ENCODE measurements around the gene GON4L.
"Not testable (repeated sequence)": the region's sequence is repeated elsewhere in the genome, so short reads cannot be mapped to it uniquely, and the experiment has no call there.

GON4L gene

GRCh38 chr1:155715056-155715455 lies 142.0 kb downstream of the GON4L start:
- H3K4ac ChIP-seq (ENCODE audit: low read depth in 1 of 2, low read length in 2 of 2); DNase-seq; H2BK12ac ChIP-seq (ENCODE audit: low read length in 2 of 2); H3K4me2 ChIP-seq (ENCODE audit: low read length, poor library complexity, severe bottlenecking); H4K91ac ChIP-seq (ENCODE audit: low read length); H3K27me3 ChIP-seq (ENCODE audit: control insufficient read depth in 1 of 2, insufficient read depth in 1 of 2, low read length in 2 of 2); H3K4me1 ChIP-seq (ENCODE audit: control insufficient read depth, insufficient read depth, low read depth, low read length); H3K18ac ChIP-seq (ENCODE audit: low read depth in 1 of 2, low read length in 2 of 2); H2AFZ ChIP-seq (ENCODE audit: low read depth, low read length); H2BK5ac ChIP-seq (ENCODE audit: low read depth, low read length, poor library complexity, severe bottlenecking); H3K9ac ChIP-seq (ENCODE audit: low read length); H3K27ac ChIP-seq (ENCODE audit: low read length, poor library complexity, severe bottlenecking); H3K9me3 ChIP-seq (ENCODE audit: control insufficient read depth, low read length); H3K23ac ChIP-seq (ENCODE audit: low read length in 2 of 2); H2AK5ac ChIP-seq (ENCODE audit: low read length, severe bottlenecking); H4K8ac ChIP-seq (ENCODE audit: low read length); H3K4me3 ChIP-seq (ENCODE audit: insufficient read depth in 1 of 2, low read depth in 1 of 2, low read length in 2 of 2); H2BK15ac ChIP-seq (ENCODE audit: low read depth, poor library complexity, severe bottlenecking); H3K14ac ChIP-seq (ENCODE audit: low read length in 2 of 2); H2BK120ac ChIP-seq (ENCODE audit: low read depth, low read length): not testable (repeated sequence)
- H3K79me1 ChIP-seq (replicated peaks; ENCODE audit: low read length, poor library complexity, severe bottlenecking): peaks cover 28% of the 10 kb centered on the region
- 100% methylated on average over 3 of the region's 3 CpGs for WGBS
- H3K36me3 ChIP-seq (ENCODE audit: control insufficient read depth in 1 of 2, insufficient read depth in 2 of 2, low read depth in 1 of 2, low read length in 2 of 2): peaks cover 10 to 50% of the 10 kb centered on the region in 2 experiments

- no peak overlapping the region for H3K18ac ChIP-seq (ENCODE audit: low read depth in 1 of 2, low read length in 2 of 2)
- H3K9ac ChIP-seq (ENCODE audit: low read length): no peak overlapping the region
- H3K4me3 ChIP-seq (ENCODE audit: insufficient read depth in 1 of 2, low read depth in 1 of 2, low read length in 2 of 2): no peak overlapping the region
- no peak overlapping the region for H4K8ac ChIP-seq (ENCODE audit: low read length)
- H3K27ac ChIP-seq (ENCODE audit: low read length, poor library complexity, severe bottlenecking): no peak overlapping the region
- peaks cover 24% of the 10 kb centered on the region for H3K79me1 ChIP-seq (replicated peaks; ENCODE audit: low read length, poor library complexity, severe bottlenecking)
- no peak overlapping the region for H3K14ac ChIP-seq (ENCODE audit: low read length in 2 of 2)
- no peak overlapping the region for H2AFZ ChIP-seq (ENCODE audit: low read depth, low read length)
- peaks cover 8 to 46% of the 10 kb centered on the region in 2 experiments for H3K36me3 ChIP-seq (ENCODE audit: control insufficient read depth in 1 of 2, insufficient read depth in 2 of 2, low read depth in 1 of 2, low read length in 2 of 2)
- no peak overlapping the region for H2BK12ac ChIP-seq (ENCODE audit: low read length in 2 of 2)
- H2BK5ac ChIP-seq (ENCODE audit: low read depth, low read length, poor library complexity, severe bottlenecking): no peak overlapping the region
- H2AK5ac ChIP-seq (ENCODE audit: low read length, severe bottlenecking): no peak overlapping the region
- H3K4me1 ChIP-seq (ENCODE audit: control insufficient read depth, insufficient read depth, low read depth, low read length): no peaks in the 10 kb centered on the region
- no peak overlapping the region for H2BK120ac ChIP-seq (ENCODE audit: low read depth, low read length)
- WGBS: 100% methylated on average over 1 of the region's 2 CpGs
- H4K91ac ChIP-seq (ENCODE audit: low read length): no peak overlapping the region
- no peak overlapping the region for H3K4ac ChIP-seq (ENCODE audit: low read depth in 1 of 2, low read length in 2 of 2)
- H2BK15ac ChIP-seq (ENCODE audit: low read depth, poor library complexity, severe bottlenecking): no peak overlapping the region
- no peak for DNase-seq
- H3K27me3 ChIP-seq (ENCODE audit: control insufficient read depth in 1 of 2, insufficient read depth in 1 of 2, low read length in 2 of 2): no peaks in the 10 kb centered on the region
- H3K4me2 ChIP-seq (ENCODE audit: low read length, poor library complexity, severe bottlenecking): no peak overlapping the region
- no peaks in the 10 kb centered on the region for H3K9me3 ChIP-seq (ENCODE audit: control insufficient read depth, low read length)
- no peak overlapping the region for H3K23ac ChIP-seq (ENCODE audit: low read length in 2 of 2)
These were observed 143.9 kb downstream of the GON4L start for GRCh38 chr1:155713075-155713474.

- not testable (repeated sequence) for H4K8ac ChIP-seq (ENCODE audit: low read length); H2AK5ac ChIP-seq (ENCODE audit: low read length, severe bottlenecking); H3K4me3 ChIP-seq (ENCODE audit: insufficient read depth in 1 of 2, low read depth in 1 of 2, low read length in 2 of 2); H2BK12ac ChIP-seq (ENCODE audit: low read length in 2 of 2); H3K9me3 ChIP-seq (ENCODE audit: control insufficient read depth, low read length); DNase-seq; H3K9ac ChIP-seq (ENCODE audit: low read length); H2AFZ ChIP-seq (ENCODE audit: low read depth, low read length); H3K18ac ChIP-seq (ENCODE audit: low read depth in 1 of 2, low read length in 2 of 2); H2BK120ac ChIP-seq (ENCODE audit: low read depth, low read length); H3K4ac ChIP-seq (ENCODE audit: low read depth in 1 of 2, low read length in 2 of 2); H3K27me3 ChIP-seq (ENCODE audit: control insufficient read depth in 1 of 2, insufficient read depth in 1 of 2, low read length in 2 of 2); H4K91ac ChIP-seq (ENCODE audit: low read length); H2BK5ac ChIP-seq (ENCODE audit: low read depth, low read length, poor library complexity, severe bottlenecking); H3K4me2 ChIP-seq (ENCODE audit: low read length, poor library complexity, severe bottlenecking); H3K14ac ChIP-seq (ENCODE audit: low read length in 2 of 2); H3K27ac ChIP-seq (ENCODE audit: low read length, poor library complexity, severe bottlenecking); H3K4me1 ChIP-seq (ENCODE audit: control insufficient read depth, insufficient read depth, low read depth, low read length); H2BK15ac ChIP-seq (ENCODE audit: low read depth, poor library complexity, severe bottlenecking); H3K23ac ChIP-seq (ENCODE audit: low read length in 2 of 2)
- peaks cover 8 to 44% of the 10 kb centered on the region in 2 experiments for H3K36me3 ChIP-seq (ENCODE audit: control insufficient read depth in 1 of 2, insufficient read depth in 2 of 2, low read depth in 1 of 2, low read length in 2 of 2)
- peaks cover 24% of the 10 kb centered on the region for H3K79me1 ChIP-seq (replicated peaks; ENCODE audit: low read length, poor library complexity, severe bottlenecking)
- WGBS: 100% methylated on average over 3 of the region's 3 CpGs
These were observed 144.4 kb downstream of the GON4L start for GRCh38 chr1:155712636-155713035.

- peaks cover 8 to 35% of the 10 kb centered on the region in 2 experiments for H3K36me3 ChIP-seq (ENCODE audit: control insufficient read depth in 1 of 2, insufficient read depth in 2 of 2, low read depth in 1 of 2, low read length in 2 of 2)
- no CpG with 5 or more reads among the region's 3 CpGs for WGBS
- not testable (repeated sequence) for H2BK15ac ChIP-seq (ENCODE audit: low read depth, poor library complexity, severe bottlenecking); H3K4ac ChIP-seq (ENCODE audit: low read depth in 1 of 2, low read length in 2 of 2); H3K4me3 ChIP-seq (ENCODE audit: insufficient read depth in 1 of 2, low read depth in 1 of 2, low read length in 2 of 2); H2BK12ac ChIP-seq (ENCODE audit: low read length in 2 of 2); H3K4me1 ChIP-seq (ENCODE audit: control insufficient read depth, insufficient read depth, low read depth, low read length); H2BK120ac ChIP-seq (ENCODE audit: low read depth, low read length); H3K23ac ChIP-seq (ENCODE audit: low read length in 2 of 2); H3K27ac ChIP-seq (ENCODE audit: low read length, poor library complexity, severe bottlenecking); H3K9ac ChIP-seq (ENCODE audit: low read length); H2AFZ ChIP-seq (ENCODE audit: low read depth, low read length); H2AK5ac ChIP-seq (ENCODE audit: low read length, severe bottlenecking); H2BK5ac ChIP-seq (ENCODE audit: low read depth, low read length, poor library complexity, severe bottlenecking); H4K8ac ChIP-seq (ENCODE audit: low read length); H3K27me3 ChIP-seq (ENCODE audit: control insufficient read depth in 1 of 2, insufficient read depth in 1 of 2, low read length in 2 of 2); H3K9me3 ChIP-seq (ENCODE audit: control insufficient read depth, low read length); H3K14ac ChIP-seq (ENCODE audit: low read length in 2 of 2); H4K91ac ChIP-seq (ENCODE audit: low read length); DNase-seq; H3K18ac ChIP-seq (ENCODE audit: low read depth in 1 of 2, low read length in 2 of 2); H3K4me2 ChIP-seq (ENCODE audit: low read length, poor library complexity, severe bottlenecking)
- H3K79me1 ChIP-seq (replicated peaks; ENCODE audit: low read length, poor library complexity, severe bottlenecking): peaks cover 21% of the 10 kb centered on the region
These were observed 145.6 kb downstream of the GON4L start for GRCh38 chr1:155711457-155711856.

Measured in mesenchymal stem cell (in vitro differentiated cells and primary cell).